ENCODE measurements around the gene CD47. TPM values are rescaled to one million over a fixed set of nuclear protein-coding genes. Genes with fewer than 3 reads are reported as not detected.

The CD47 gene
- total and polyA plus RNA-seq, 7 experiments from 2014 or later = 130 to 232 (median 171) TPM

DNA sequence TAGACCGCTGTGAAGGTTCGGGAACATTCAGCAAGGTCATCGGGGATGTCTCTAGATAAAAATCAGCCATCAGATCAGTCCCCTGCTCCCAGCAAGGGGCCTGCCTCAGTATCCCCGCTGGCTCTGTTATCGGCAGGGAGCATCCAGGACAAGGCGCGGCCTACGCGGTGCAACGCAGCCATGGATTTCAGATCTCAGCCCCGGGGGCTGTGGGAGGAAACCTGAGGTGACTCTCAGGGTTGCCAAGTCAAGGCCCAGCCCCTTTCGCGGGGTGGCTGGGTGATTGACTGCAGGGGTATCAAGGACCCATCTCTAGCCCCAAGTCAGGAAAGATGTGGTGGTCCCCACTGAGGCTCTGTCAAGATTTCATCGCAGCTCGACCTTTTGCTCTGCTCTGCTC is 23.1 kb upstream of the CD47 start:
- POLR2A ChIA-PET = interaction anchor here (1.1 kb wide), 1 partner anchor 19 kb away, joined by 4 read pairs; no protein-coding TSS in a partner anchor
- DNase-seq (no peak), ATAC-seq (no peak)
- CTCF ChIA-PET = no interaction called here
- no peak overlapping the region for H3K27ac ChIP-seq (ENCODE audit: low read depth, low read length)
- H3K9me3 ChIP-seq (ENCODE audit: control insufficient read depth in 2 of 3, low read length in 3 of 3) = no peaks in the 10 kb centered on the region
- intact Hi-C loops (cut with micrococcal nuclease) = no loop called here
- no peaks in the 10 kb centered on the region for H3K4me1 ChIP-seq (ENCODE audit: control insufficient read depth in 2 of 2, insufficient read depth in 2 of 2, low read length in 2 of 2)
- Mint-ChIP-seq H3K27me3 (peaks cover 0 to 13% (median 0%) of the 10 kb centered on the region in 5 donors), H3K36me3 (peaks cover 0 to 2% (median 0%) of the 10 kb centered on the region in 5 donors), H3K27ac (no peak overlapping the region), H3K4me1 (peaks cover 0 to 17% (median 5%) of the 10 kb centered on the region in 7 donors), H3K4me3 (no peak overlapping the region), H3K9me3 (peaks cover 0 to 2% (median 0%) of the 10 kb centered on the region in 11 donors)
- H3K36me3 ChIP-seq (ENCODE audit: control insufficient read depth in 2 of 3, insufficient read depth in 3 of 3, low read length in 3 of 3) = no peaks in the 10 kb centered on the region
- no peaks in the 10 kb centered on the region for H3K27me3 ChIP-seq (ENCODE audit: control insufficient read depth in 2 of 2, insufficient read depth in 2 of 2, low read length in 2 of 2)
- H3K4me3 ChIP-seq (ENCODE audit: low read length) = no peak overlapping the region

DNA sequence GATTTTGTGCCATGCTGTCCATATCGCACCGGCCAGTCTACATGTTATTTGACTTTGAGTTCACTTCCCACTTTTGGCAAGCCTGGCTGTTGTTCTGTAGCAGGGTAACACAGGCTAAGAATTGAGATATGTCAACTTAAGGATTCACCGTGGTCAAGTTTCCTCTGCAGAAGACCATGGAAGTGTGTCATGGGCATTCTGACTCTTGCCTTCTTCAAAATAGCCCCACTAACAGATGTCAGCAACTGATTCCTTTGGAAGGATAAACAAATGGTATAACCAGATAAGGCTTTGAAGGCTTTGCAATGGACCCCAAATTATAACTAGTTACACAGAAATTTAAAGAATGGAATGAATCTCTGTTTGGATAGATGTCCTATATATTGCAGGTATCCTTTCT is 20.1 kb upstream of the CD47 start:
- no peak overlapping the region for H3K4me3 Mint-ChIP-seq
- H3K4me1 Mint-ChIP-seq = peaks cover 4 to 21% (median 12%) of the 10 kb centered on the region in 7 donors
- Histone ChIP-seq H3K4me1 (ENCODE audit: control insufficient read depth in 2 of 2, insufficient read depth in 2 of 2, low read length in 2 of 2) (no peaks in the 10 kb centered on the region), H3K36me3 (ENCODE audit: control insufficient read depth in 2 of 3, insufficient read depth in 3 of 3, low read length in 3 of 3) (no peaks in the 10 kb centered on the region), H3K9me3 (ENCODE audit: control insufficient read depth in 2 of 3, low read length in 3 of 3) (no peaks in the 10 kb centered on the region), H3K27ac (ENCODE audit: low read depth, low read length) (no peak overlapping the region), H3K27me3 (ENCODE audit: control insufficient read depth in 2 of 2, insufficient read depth in 2 of 2, low read length in 2 of 2) (no peaks in the 10 kb centered on the region), H3K4me3 (ENCODE audit: low read length) (no peak overlapping the region)
- peaks cover 0 to 17% (median 0%) of the 10 kb centered on the region in 5 donors for H3K27me3 Mint-ChIP-seq
- ChIA-PET POLR2A (interaction anchor here (1.4 kb wide), 1 partner anchor 10 kb away, joined by 5 read pairs; no protein-coding TSS in a partner anchor), CTCF (no interaction called here)
- intact Hi-C loops (cut with micrococcal nuclease) = no loop called here
- peaks cover 0 to 2% (median 0%) of the 10 kb centered on the region in 5 donors for H3K36me3 Mint-ChIP-seq
- ATAC-seq (no peak), DNase-seq (no peak)
- no peaks in the 10 kb centered on the region for H3K9me3 Mint-ChIP-seq
- H3K27ac Mint-ChIP-seq = no peak overlapping the region

DNA sequence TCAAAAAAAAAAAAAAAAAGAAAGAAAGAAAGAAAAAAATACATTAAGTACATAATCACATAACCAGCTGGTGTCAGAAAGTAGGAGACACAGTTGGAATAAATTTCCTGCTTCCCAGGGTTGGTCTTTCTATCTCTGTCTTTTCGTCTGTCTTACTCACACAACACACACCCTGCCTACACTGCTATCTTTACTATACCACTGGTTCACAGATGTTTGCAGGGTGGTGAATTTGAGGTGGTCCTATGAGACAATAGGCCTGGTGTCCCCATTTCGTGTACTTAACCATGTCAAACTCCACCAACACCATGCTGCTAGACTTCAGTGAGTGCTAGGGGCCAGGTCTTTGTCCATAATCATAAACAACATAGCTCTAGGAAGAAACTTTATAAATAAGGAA is 17.6 kb upstream of the CD47 start:
- ChIA-PET POLR2A (interaction anchor here (2.2 kb wide), 1 partner anchor 15 kb away, joined by 9 read pairs; no protein-coding TSS in a partner anchor), CTCF (interaction anchor here (0.6 kb wide), 1 partner anchor 614 kb away, joined by 3 read pairs; no protein-coding TSS in a partner anchor)
- DNase-seq (no peak), ATAC-seq (no peak)
- Histone ChIP-seq H3K9me3 (ENCODE audit: control insufficient read depth in 2 of 3, low read length in 3 of 3) (no peaks in the 10 kb centered on the region), H3K4me3 (ENCODE audit: low read length) (no peak overlapping the region), H3K4me1 (ENCODE audit: control insufficient read depth in 2 of 2, insufficient read depth in 2 of 2, low read length in 2 of 2) (no peaks in the 10 kb centered on the region), H3K36me3 (ENCODE audit: control insufficient read depth in 2 of 3, insufficient read depth in 3 of 3, low read length in 3 of 3) (no peaks in the 10 kb centered on the region), H3K27ac (ENCODE audit: low read depth, low read length) (no peak overlapping the region), H3K27me3 (ENCODE audit: control insufficient read depth in 2 of 2, insufficient read depth in 2 of 2, low read length in 2 of 2) (no peaks in the 10 kb centered on the region)
- peaks cover 0 to 28% (median 0%) of the 10 kb centered on the region in 5 donors for H3K27me3 Mint-ChIP-seq
- H3K9me3 Mint-ChIP-seq = no peaks in the 10 kb centered on the region
- intact Hi-C loops (cut with micrococcal nuclease) = no loop called here
- H3K36me3 Mint-ChIP-seq = peaks cover 0 to 4% (median 0%) of the 10 kb centered on the region in 5 donors
- no peak overlapping the region for H3K4me3 Mint-ChIP-seq
- H3K27ac Mint-ChIP-seq = no peak overlapping the region
- peaks cover 5 to 24% (median 16%) of the 10 kb centered on the region in 7 donors for H3K4me1 Mint-ChIP-seq

DNA sequence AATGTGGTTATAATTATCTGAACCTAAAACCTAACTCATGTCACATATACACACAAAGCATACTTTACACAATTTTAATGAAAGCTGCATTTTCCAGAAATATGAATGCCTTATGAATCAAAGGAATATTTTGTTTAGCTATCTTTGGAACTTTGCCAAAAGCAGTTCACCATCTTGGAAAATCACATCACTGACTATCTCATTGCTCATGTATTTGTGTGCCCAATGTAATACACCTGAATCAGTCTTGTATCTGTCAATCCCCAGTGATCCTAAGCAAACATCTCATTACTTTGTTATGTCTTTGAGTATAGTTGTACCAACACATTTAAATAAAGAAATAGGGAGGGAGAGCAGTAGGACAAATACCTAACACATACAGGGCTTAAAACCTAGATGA is 15.6 kb upstream of the CD47 start:
- H3K27ac Mint-ChIP-seq = no peak overlapping the region
- peaks cover 10 to 44% (median 36%) of the 10 kb centered on the region in 7 donors for H3K4me1 Mint-ChIP-seq
- no peaks in the 10 kb centered on the region for H3K36me3 ChIP-seq (ENCODE audit: control insufficient read depth in 2 of 3, insufficient read depth in 3 of 3, low read length in 3 of 3)
- no peak overlapping the region for H3K27ac ChIP-seq (ENCODE audit: low read depth, low read length)
- DNase-seq (no peak), ATAC-seq (no peak)
- ChIA-PET POLR2A (interaction anchor here (1.3 to 2.8 kb wide), 2 partner anchors 13 to 17 kb away, joined by 5 to 13 read pairs; no protein-coding TSS in a partner anchor), CTCF (interaction anchor here (1.0 to 2.8 kb wide), 2 partner anchors 13 to 382 kb away, joined by 3 to 11 read pairs; no protein-coding TSS in a partner anchor)
- H3K9me3 ChIP-seq (ENCODE audit: control insufficient read depth in 2 of 3, low read length in 3 of 3) = no peaks in the 10 kb centered on the region
- H3K4me3 ChIP-seq (ENCODE audit: low read length) = no peak overlapping the region
- peaks cover 0 to 4% (median 0%) of the 10 kb centered on the region in 5 donors for H3K36me3 Mint-ChIP-seq
- H3K4me1 ChIP-seq (ENCODE audit: control insufficient read depth in 2 of 2, insufficient read depth in 2 of 2, low read length in 2 of 2) = peaks cover 0 to 7% of the 10 kb centered on the region in 2 donors
- peaks cover 0 to 2% (median 0%) of the 10 kb centered on the region in 11 donors for H3K9me3 Mint-ChIP-seq
- intact Hi-C loops (cut with micrococcal nuclease) = no loop called here
- no peaks in the 10 kb centered on the region for H3K27me3 ChIP-seq (ENCODE audit: control insufficient read depth in 2 of 2, insufficient read depth in 2 of 2, low read length in 2 of 2)
- no peak overlapping the region for H3K4me3 Mint-ChIP-seq
- H3K27me3 Mint-ChIP-seq = peaks cover 0 to 34% (median 0%) of the 10 kb centered on the region in 5 donors

DNA sequence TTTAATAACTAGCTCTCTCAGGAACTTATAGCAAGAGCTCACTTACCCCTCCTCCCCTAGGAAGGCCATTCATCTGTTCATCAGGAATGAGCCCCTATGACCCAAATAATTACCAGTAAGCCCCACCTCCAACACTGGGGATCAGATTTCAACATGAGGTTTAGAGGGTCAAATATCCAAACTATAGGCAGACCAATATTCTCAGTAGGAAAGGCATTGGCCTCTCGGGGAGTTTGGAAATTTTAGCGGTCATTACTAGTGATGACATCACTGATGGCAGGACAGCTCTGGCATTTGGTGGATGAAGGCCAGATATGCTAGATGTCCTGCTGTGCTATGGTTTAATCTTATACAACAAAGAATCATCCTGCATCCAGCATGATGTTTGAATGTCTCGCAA is 15.2 kb upstream of the CD47 start:
- POLR2A ChIA-PET = interaction anchor here (1.1 to 2.8 kb wide), 3 partner anchors 10 to 17 kb away, joined by 3 to 13 read pairs (median 5); no protein-coding TSS in a partner anchor
- Histone ChIP-seq H3K27me3 (ENCODE audit: control insufficient read depth in 2 of 2, insufficient read depth in 2 of 2, low read length in 2 of 2) (no peaks in the 10 kb centered on the region), H3K9me3 (ENCODE audit: control insufficient read depth in 2 of 3, low read length in 3 of 3) (no peaks in the 10 kb centered on the region), H3K36me3 (ENCODE audit: control insufficient read depth in 2 of 3, insufficient read depth in 3 of 3, low read length in 3 of 3) (no peaks in the 10 kb centered on the region), H3K4me1 (ENCODE audit: control insufficient read depth in 2 of 2, insufficient read depth in 2 of 2, low read length in 2 of 2) (peaks cover 4 to 11% of the 10 kb centered on the region in 2 donors), H3K27ac (ENCODE audit: low read depth, low read length) (no peak overlapping the region), H3K4me3 (ENCODE audit: low read length) (no peak overlapping the region)
- DNase-seq = no peak
- no peak for ATAC-seq
- Mint-ChIP-seq H3K4me3 (no peak overlapping the region), H3K27ac (peak overlapping the region in 1 of 9 donors; percentile 40), H3K36me3 (peaks cover 0 to 4% (median 0%) of the 10 kb centered on the region in 5 donors), H3K9me3 (peaks cover 0 to 2% (median 0%) of the 10 kb centered on the region in 11 donors), H3K4me1 (peaks cover 13 to 48% (median 40%) of the 10 kb centered on the region in 7 donors), H3K27me3 (peaks cover 0 to 34% (median 0%) of the 10 kb centered on the region in 5 donors)
- CTCF ChIA-PET = interaction anchor here (1.0 to 2.8 kb wide), 2 partner anchors 13 to 383 kb away, joined by 3 to 11 read pairs; no protein-coding TSS in a partner anchor
- intact Hi-C loops (cut with micrococcal nuclease) = no loop called here

DNA sequence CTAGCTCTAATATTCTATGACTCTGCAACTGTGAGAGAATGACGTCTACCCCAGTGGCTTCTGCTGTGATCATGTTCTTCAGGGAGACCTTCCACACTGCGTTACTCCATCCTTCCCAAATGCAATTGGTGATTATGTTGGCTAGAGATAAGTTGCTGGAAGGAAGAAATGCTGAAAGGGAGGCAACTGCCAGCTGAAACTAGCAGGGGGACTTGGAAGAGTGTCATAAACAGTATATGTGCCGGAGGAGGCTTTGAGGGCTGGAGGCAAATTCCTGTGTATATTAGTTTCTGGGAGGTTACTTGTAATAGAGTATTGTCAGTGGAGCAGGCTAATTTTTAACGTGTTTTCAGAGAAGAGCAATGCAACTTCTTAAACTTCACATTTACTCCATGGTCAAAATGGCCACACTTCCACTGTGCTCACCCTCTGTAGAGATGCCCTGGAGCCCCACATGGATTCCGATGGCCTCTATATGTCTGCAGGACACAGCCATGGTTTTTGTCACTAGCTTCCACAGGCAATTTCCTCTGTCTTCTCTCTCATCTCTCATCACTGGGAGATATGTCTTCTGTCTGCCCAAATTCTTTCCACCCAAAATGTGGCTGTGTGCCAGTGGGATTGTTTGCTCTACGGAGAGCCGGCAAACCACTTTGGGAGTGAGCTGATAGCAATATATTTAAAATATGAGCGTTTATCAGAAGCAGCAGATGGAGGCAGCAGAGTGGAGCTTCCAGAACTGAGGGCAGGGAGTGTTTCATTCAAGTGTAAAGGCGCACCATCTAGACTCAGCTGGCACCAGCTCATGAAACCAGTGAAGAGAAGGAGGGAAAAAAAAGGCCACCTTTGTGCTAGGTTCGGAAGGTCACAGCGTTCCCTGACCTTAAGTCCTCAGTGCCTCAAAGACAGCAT is 13.3 kb upstream of the CD47 start:
- POLR2A ChIA-PET = interaction anchor here (0.8 to 2.8 kb wide), 5 partner anchors 11 to 24 kb away, joined by 3 to 13 read pairs (median 3); no protein-coding TSS in a partner anchor
- Histone ChIP-seq H3K27me3 (ENCODE audit: control insufficient read depth in 2 of 2, insufficient read depth in 2 of 2, low read length in 2 of 2) (no peaks in the 10 kb centered on the region), H3K9me3 (ENCODE audit: control insufficient read depth in 2 of 3, low read length in 3 of 3) (no peaks in the 10 kb centered on the region), H3K4me1 (ENCODE audit: control insufficient read depth in 2 of 2, insufficient read depth in 2 of 2, low read length in 2 of 2) (peaks cover 16 to 30% of the 10 kb centered on the region in 2 donors), H3K27ac (ENCODE audit: low read depth, low read length) (no peak overlapping the region), H3K36me3 (ENCODE audit: control insufficient read depth in 2 of 3, insufficient read depth in 3 of 3, low read length in 3 of 3) (no peaks in the 10 kb centered on the region), H3K4me3 (ENCODE audit: low read length) (no peak overlapping the region)
- H3K36me3 Mint-ChIP-seq = peaks cover 0 to 4% (median 0%) of the 10 kb centered on the region in 5 donors
- ATAC-seq (no peak), DNase-seq (no peak)
- H3K4me1 Mint-ChIP-seq = peaks cover 25 to 67% (median 59%) of the 10 kb centered on the region in 7 donors
- CTCF ChIA-PET = interaction anchor here (2.8 kb wide), 1 partner anchor 11 kb away, joined by 11 read pairs; no protein-coding TSS in a partner anchor
- H3K9me3 Mint-ChIP-seq = peaks cover 0 to 2% (median 0%) of the 10 kb centered on the region in 11 donors
- intact Hi-C loops (cut with micrococcal nuclease) = no loop called here
- H3K4me3 Mint-ChIP-seq = no peak overlapping the region
- peak overlapping the region in 3 of 9 donors; percentile 14 to 35 (median 34) for H3K27ac Mint-ChIP-seq
- peaks cover 0 to 28% (median 0%) of the 10 kb centered on the region in 5 donors for H3K27me3 Mint-ChIP-seq
